Activated CD4-positive, alpha-beta T cell treated with anti-CD3 and anti-CD28 coated beads, Interleukin-2, amount 50 U/mL, for 24 hours (primary cell): ENCODE measurements around the gene CARMIL1.

Experiments used
- DNase-seq, 2 donors: peaks; one replicate each; pipeline ENCODE4 v3.0.0-alpha.2; 2020; ENCODE audit warnings: low read depth in 1 of 2, low spot score in 1 of 2

The CARMIL1 gene

GRCh38 chr6:25278914-25279747 lies at the start of gene CARMIL1:
CARMIL1 (plus strand) TSS chr6:25279374; CDS start chr6:25279796, 422 bp downstream.
- DNase-seq, result peak; percentile 44 to 57

- no peak for DNase-seq
Observed at GRCh38 chr6:25229671-25230321, 49.4 kb upstream of the CARMIL1 start.

GRCh38 chr6:25232479-25232878 lies 46.7 kb upstream of the CARMIL1 start:
- DNase-seq, result no peak

GRCh38 chr6:25233226-25233625 lies 45.9 kb upstream of the CARMIL1 start:
- no peak for DNase-seq

GRCh38 chr6:25237579-25237978 lies 41.6 kb upstream of the CARMIL1 start:
- DNase-seq, result no peak

- DNase-seq, result no peak
Observed at GRCh38 chr6:25239059-25239458, 40.1 kb upstream of the CARMIL1 start.

GRCh38 chr6:25239498-25239897 lies 39.7 kb upstream of the CARMIL1 start:
- DNase-seq, result no peak

- no peak for DNase-seq
Observed at GRCh38 chr6:25242567-25242966, 36.6 kb upstream of the CARMIL1 start.

GRCh38 chr6:25244865-25245264 lies 34.3 kb upstream of the CARMIL1 start:
- DNase-seq, result no peak

- DNase-seq, result no peak
Observed at GRCh38 chr6:25248123-25248522, 31.1 kb upstream of the CARMIL1 start.

GRCh38 chr6:25249133-25249532 lies 30.0 kb upstream of the CARMIL1 start:
- DNase-seq, result no peak

- peak in 1 of 2 donors; percentile 9 for DNase-seq
Observed at GRCh38 chr6:25250878-25251277, 28.3 kb upstream of the CARMIL1 start.

GRCh38 chr6:25251426-25251825 lies 27.7 kb upstream of the CARMIL1 start:
- DNase-seq, result no peak

GRCh38 chr6:25253351-25253750 lies 25.8 kb upstream of the CARMIL1 start:
- DNase-seq, result no peak

GRCh38 chr6:25254671-25255070 lies 24.5 kb upstream of the CARMIL1 start:
- no peak for DNase-seq

GRCh38 chr6:25257686-25258348 lies 21.4 kb upstream of the CARMIL1 start:
- DNase-seq, result no peak

- no peak for DNase-seq
Observed at GRCh38 chr6:25259756-25260155, 19.4 kb upstream of the CARMIL1 start.

GRCh38 chr6:25263657-25264056 lies 15.5 kb upstream of the CARMIL1 start:
- DNase-seq, result no peak

GRCh38 chr6:25266456-25267100 lies 12.6 kb upstream of the CARMIL1 start:
- DNase-seq, result no peak

- no peak for DNase-seq
Observed at GRCh38 chr6:25267662-25268061, 11.5 kb upstream of the CARMIL1 start.

- DNase-seq, result no peak
Observed at GRCh38 chr6:25270559-25270958, 8.6 kb upstream of the CARMIL1 start.

- DNase-seq, result no peak
Observed at GRCh38 chr6:25275436-25275835, 3.7 kb upstream of the CARMIL1 start.
